A549 (cell line): ENCODE measurements around the gene TRPM4. TPM values are rescaled to one million over a fixed set of nuclear protein-coding genes. Genes with fewer than 3 reads are reported as not detected.

ENCODE experiments used
- ATAC-seq, 2 experiments: fragments of 200-7000 bp in 1 of 2; fragments of >200 bp in 1 of 2; cut with Nextera tagmentation in 1 of 2; cut with Tn5 transposase in 1 of 2; 3 replicates each; pipeline versions ENCODE4 v1.8.0 to v1.9.1; 2018 to 2020; ENCODE audit warnings: mild to moderate bottlenecking in 1 of 2, moderate library complexity in 1 of 2
- CTCF ChIA-PET: fragments of 300-600 bp; sonication (Branson Sonifier 250); formaldehyde crosslinking; extraction: SDS; loops from one replicate; lab custom pipeline; 2021; ENCODE audit warnings: antibody characterized with exemption, inconsistent platforms; lab: Yijun Ruan, JAX
- POLR2A ChIA-PET: fragments of 350-600 bp; formaldehyde crosslinking; extraction: SDS; loops from one replicate; lab custom pipeline; 2021; ENCODE audit warnings: antibody characterized with exemption, inconsistent platforms; lab: Yijun Ruan, JAX
- DNase-seq, 2 experiments: peaks; one replicate each; pipeline versions ENCODE4 v3.0.0 to v3.0.0-alpha.2; 2011 to 2016; ENCODE audit warnings: low read depth in 1 of 2, low spot score in 1 of 2
- FAIRE-seq: peaks from 2 replicates; lab custom pipeline; 2011; peaks lifted over from hg19 to GRCh38; lab: Jason Lieb, UNC
- H3K27ac ChIP-seq, 2 experiments: fragments of >200 bp; sonication (Bioruptor Twin); formaldehyde crosslinking; 3 replicates each; pipeline ENCODE4 v1.5.1; 2016 to 2017
- H3K4me1 ChIP-seq: fragments of >200 bp; sonication (Bioruptor Twin); formaldehyde crosslinking; 3 replicates; pipeline ENCODE4 v1.6.1; 2016
- H3K4me2 ChIP-seq: fragments of >200 bp; sonication (Bioruptor Twin); formaldehyde crosslinking; 3 replicates; pipeline ENCODE4 v1.6.1; 2016
- H3K4me3 ChIP-seq: fragments of >200 bp; sonication (Bioruptor Twin); formaldehyde crosslinking; 3 replicates; pipeline ENCODE4 v1.5.1; 2016
- H3K9me3 ChIP-seq: fragments of >200 bp; sonication (Bioruptor Twin); formaldehyde crosslinking; 3 replicates; pipeline ENCODE4 v1.6.1; 2016
- BCL3 ChIP-seq: fragments of >200 bp; sonication (Bioruptor Twin); formaldehyde crosslinking; IDR thresholded peaks from 3 replicates; pipeline ENCODE4 v1.6.1; 2016
- CBX8 ChIP-seq: fragments of 200-600 bp; sonication (generic); IDR thresholded peaks from 2 replicates; pipeline ENCODE4 v1.6.1; 2016
- CEBPB ChIP-seq, 2 experiments: fragments of >200 bp in 1 of 2; sonication (Bioruptor Twin) in 1 of 2; formaldehyde crosslinking in 1 of 2; IDR thresholded peaks; 2 replicates each; pipeline ENCODE4 v1.6.1; 2012 to 2016
- CHD4 ChIP-seq: fragments of 200-600 bp; sonication (generic); IDR thresholded peaks from 2 replicates; pipeline ENCODE4 v1.6.1; 2016; ENCODE audit warnings: antibody characterized with exemption, mild to moderate bottlenecking, borderline replicate concordance
- EHMT2 ChIP-seq: fragments of 200-600 bp; sonication (generic); IDR thresholded peaks from 2 replicates; pipeline ENCODE4 v1.6.1; 2016; ENCODE audit warnings: antibody characterized with exemption, low read depth, mild to moderate bottlenecking, moderate library complexity
- EP300 ChIP-seq, 2 experiments: fragments of >200 bp; sonication (Bioruptor Twin); formaldehyde crosslinking; IDR thresholded peaks; 2 replicates in 1 of 2; 3 replicates in 1 of 2; pipeline ENCODE4 v1.6.1; 2016 to 2017
- ESRRA ChIP-seq: fragments of 150-350 bp; IDR thresholded peaks from 2 replicates; pipeline ENCODE4 v1.6.1; 2014; ENCODE audit warnings: mild to moderate bottlenecking, low read length, borderline replicate concordance
- FOSL2 ChIP-seq, 2 experiments: fragments of 450-650 bp in 1 of 2; fragments of >200 bp in 1 of 2; sonication (Bioruptor Twin) in 1 of 2; formaldehyde crosslinking; IDR thresholded peaks; 2 replicates each; pipeline versions ENCODE4 v1.5.0 to v1.6.1; 2016 to 2020; ENCODE audit warnings: mild to moderate bottlenecking in 1 of 2, moderate library complexity in 1 of 2
- GATA3 ChIP-seq: IDR thresholded peaks from 2 replicates; pipeline ENCODE4 v1.6.1; 2012; ENCODE audit warnings: borderline replicate concordance
- HEYL ChIP-seq: fragments of 250-450 bp; sonication (Bioruptor Pico); IDR thresholded peaks from 2 replicates; pipeline ENCODE4 v1.8.0; 2021; ENCODE audit warnings: mild to moderate bottlenecking, moderate library complexity
- KDM5A ChIP-seq: fragments of 200-600 bp; sonication (generic); IDR thresholded peaks from 2 replicates; pipeline ENCODE4 v1.6.1; 2016; ENCODE audit warnings: antibody characterized with exemption, mild to moderate bottlenecking
- MAFK ChIP-seq: fragments of 450-650 bp; IDR thresholded peaks from 2 replicates; pipeline ENCODE4 v1.6.1; 2014; ENCODE audit not compliant: partially characterized antibody
- MAX ChIP-seq: IDR thresholded peaks from 2 replicates; pipeline ENCODE4 v1.6.1; 2012
- MAZ ChIP-seq: fragments of 150-350 bp; IDR thresholded peaks from 2 replicates; pipeline ENCODE4 v1.6.1; 2014; ENCODE audit warnings: antibody characterized with exemption, low read depth, low read length, borderline replicate concordance
- NFE2L2 ChIP-seq: fragments of 150-350 bp; conservative IDR thresholded peaks from 2 replicates; pipeline ENCODE4 v1.6.1; 2014; ENCODE audit warnings: low read length
- NR3C1 ChIP-seq: fragments of >200 bp; sonication (Bioruptor Twin); formaldehyde crosslinking; IDR thresholded peaks from 3 replicates; pipeline ENCODE4 v1.6.1; 2017
- POLR2A ChIP-seq: IDR thresholded peaks from 2 replicates; pipeline ENCODE4 v1.6.1; 2012; ENCODE audit warnings: mild to moderate bottlenecking, low read length
- RAD21 ChIP-seq, 2 experiments: fragments of >200 bp in 1 of 2; sonication (Bioruptor Twin) in 1 of 2; formaldehyde crosslinking in 1 of 2; IDR thresholded peaks in 1 of 2; conservative IDR thresholded peaks in 1 of 2; 2 replicates in 1 of 2; 3 replicates in 1 of 2; pipeline ENCODE4 v1.6.1; 2012 to 2018; ENCODE audit warnings: inconsistent platforms in 1 of 2
- RFX5 ChIP-seq: fragments of 450-650 bp; IDR thresholded peaks from 2 replicates; pipeline ENCODE4 v1.7.1; 2014; ENCODE audit warnings: antibody characterized with exemption, mild to moderate bottlenecking, moderate library complexity
- SMC3 ChIP-seq: fragments of >200 bp; sonication (Bioruptor Twin); formaldehyde crosslinking; IDR thresholded peaks from 3 replicates; pipeline ENCODE4 v1.6.1; 2018; ENCODE audit warnings: inconsistent platforms
- SREBF2 ChIP-seq: fragments of 450-650 bp; IDR thresholded peaks from 2 replicates; pipeline ENCODE4 v1.6.1; 2014; ENCODE audit warnings: mild to moderate bottlenecking, moderate library complexity
- TP53 ChIP-seq: fragments of 250-450 bp; sonication (Bioruptor Pico); IDR thresholded peaks from 2 replicates; pipeline ENCODE4 v1.5.0; 2021; ENCODE audit warnings: mild to moderate bottlenecking, moderate library complexity
- ZC3H11A ChIP-seq: fragments of 450-650 bp; IDR thresholded peaks from 2 replicates; pipeline ENCODE4 v1.6.1; 2014; ENCODE audit warnings: antibody characterized with exemption, mild to moderate bottlenecking
- ZNF302 ChIP-seq: fragments of 250-450 bp; sonication (Bioruptor Pico); IDR thresholded peaks from 2 replicates; pipeline ENCODE4 v1.9.0; 2021; ENCODE audit warnings: inconsistent platforms, mild to moderate bottlenecking, moderate library complexity
- WGBS: methylation state at CpG from one replicate; pipeline ENCODE4 v1.1.6; 2017; ENCODE audit errors: missing lambda C conversion rate; 5-methylcytosine and 5-hydroxymethylcytosine counted together
- polyA plus RNA-seq, 4 experiments: library from polyadenylated mRNA; depleted of rRNA in 3 of 4; stranded (reverse); fragments of >200 nt; fragmentation: RNase III in 1 of 4; extraction: RNeasy Plus Mini Kit Qiagen cat#74134 plus additional on column Dnase treatment in 1 of 4; gene quantifications; 2 replicates in 3 of 4; 3 replicates in 1 of 4; pipeline ENCODE4 v1.2.3, GENCODE V29; 2011 to 2017
- TF ChIP-seq, protein P1 (sequence below): fragments of 250-450 bp; sonication (Bioruptor Pico); IDR thresholded peaks from 2 replicates; pipeline ENCODE4 v1.5.0; 2021; ENCODE audit warnings: mild to moderate bottlenecking, moderate library complexity, borderline replicate concordance
- TF ChIP-seq, protein P2 (sequence below): fragments of 150-350 bp; IDR thresholded peaks from 2 replicates; pipeline ENCODE4 v1.6.1; 2014; ENCODE audit warnings: low read depth, mild to moderate bottlenecking, low read length

The TRPM4 gene
- polyA plus RNA-seq, 2 of the 4 experiments (the other 2 are of a cell fraction), result 4.7 to 9.1 TPM

GRCh38 chr19:49231804-49232203, 74.2 kb downstream of the TRPM4 start:
- H3K4me1 ChIP-seq, result no peaks in the 10 kb centered on the region
- H3K27ac ChIP-seq, result no peak overlapping the region
- no peak overlapping the region for H3K4me2 ChIP-seq
- 51% methylated on average over 9 of the region's 9 CpGs for WGBS
- TF ChIP-seq POLR2A, result no peak
- no peak for TF ChIP-seq MAX
- no peak for TF ChIP-seq FOSL2 (IDR thresholded peaks at IDR 0.05)
- TF ChIP-seq FOSL2 (CRISPR knock-in tag; IDR thresholded peaks at IDR 0.05), result no peak
- TF ChIP-seq NR3C1, result no peak
- TF ChIP-seq, protein P1, sequence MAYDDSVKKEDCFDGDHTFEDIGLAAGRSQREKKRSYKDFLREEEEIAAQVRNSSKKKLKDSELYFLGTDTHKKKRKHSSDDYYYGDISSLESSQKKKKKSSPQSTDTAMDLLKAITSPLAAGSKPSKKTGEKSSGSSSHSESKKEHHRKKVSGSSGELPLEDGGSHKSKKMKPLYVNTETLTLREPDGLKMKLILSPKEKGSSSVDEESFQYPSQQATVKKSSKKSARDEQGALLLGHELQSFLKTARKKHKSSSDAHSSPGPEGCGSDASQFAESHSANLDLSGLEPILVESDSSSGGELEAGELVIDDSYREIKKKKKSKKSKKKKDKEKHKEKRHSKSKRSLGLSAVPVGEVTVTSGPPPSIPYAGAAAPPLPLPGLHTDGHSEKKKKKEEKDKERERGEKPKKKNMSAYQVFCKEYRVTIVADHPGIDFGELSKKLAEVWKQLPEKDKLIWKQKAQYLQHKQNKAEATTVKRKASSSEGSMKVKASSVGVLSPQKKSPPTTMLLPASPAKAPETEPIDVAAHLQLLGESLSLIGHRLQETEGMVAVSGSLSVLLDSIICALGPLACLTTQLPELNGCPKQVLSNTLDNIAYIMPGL (CRISPR knock-in tag), result no peak
- TF ChIP-seq TP53, result no peak
- no peak for TF ChIP-seq CEBPB (IDR thresholded peaks at IDR 0.05)
- TF ChIP-seq SREBF2, result no peak
- no peak for TF ChIP-seq BCL3
- no peak for TF ChIP-seq EP300 (IDR thresholded peaks at IDR 0.05)
- TF ChIP-seq EHMT2, result no peak
- no peak for TF ChIP-seq SMC3
- TF ChIP-seq CBX8, result no peak
- TF ChIP-seq, protein P2, sequence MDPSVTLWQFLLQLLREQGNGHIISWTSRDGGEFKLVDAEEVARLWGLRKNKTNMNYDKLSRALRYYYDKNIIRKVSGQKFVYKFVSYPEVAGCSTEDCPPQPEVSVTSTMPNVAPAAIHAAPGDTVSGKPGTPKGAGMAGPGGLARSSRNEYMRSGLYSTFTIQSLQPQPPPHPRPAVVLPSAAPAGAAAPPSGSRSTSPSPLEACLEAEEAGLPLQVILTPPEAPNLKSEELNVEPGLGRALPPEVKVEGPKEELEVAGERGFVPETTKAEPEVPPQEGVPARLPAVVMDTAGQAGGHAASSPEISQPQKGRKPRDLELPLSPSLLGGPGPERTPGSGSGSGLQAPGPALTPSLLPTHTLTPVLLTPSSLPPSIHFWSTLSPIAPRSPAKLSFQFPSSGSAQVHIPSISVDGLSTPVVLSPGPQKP, result no peak
- no peak for TF ChIP-seq MAZ
- CTCF ChIA-PET, result interaction anchor here (0.9 to 1.7 kb wide), 7 partner anchors 8 to 70 kb away, joined by 3 to 6 read pairs (median 3); no protein-coding TSS in a partner anchor
- H3K4me3 ChIP-seq, result no peak overlapping the region
- FAIRE-seq (no peak), ATAC-seq (no peak), DNase-seq (no peak)
- POLR2A ChIA-PET, result no interaction called here
- H3K9me3 ChIP-seq, result no peaks in the 10 kb centered on the region

DNA sequence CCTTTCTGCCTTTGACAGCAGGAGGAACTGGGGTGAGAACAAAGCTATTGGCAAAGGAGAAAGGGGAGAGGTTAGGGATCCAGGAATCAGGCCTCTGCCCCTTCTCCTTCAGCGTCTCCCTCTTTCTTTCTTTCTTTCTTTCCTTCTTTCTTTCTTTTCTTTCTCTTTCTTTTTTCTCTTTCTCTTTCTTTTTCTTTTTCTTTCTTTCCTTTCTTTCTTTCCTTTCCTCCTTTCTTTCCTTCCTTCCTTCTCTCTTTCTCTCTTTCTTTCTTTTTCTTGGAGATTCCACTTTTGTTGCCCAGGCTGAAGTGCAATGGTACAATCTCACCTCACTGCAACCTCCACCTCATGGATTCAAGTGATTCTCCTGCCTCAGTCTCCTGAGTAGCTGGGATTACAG, 75.6 kb downstream of the TRPM4 start:
- no peak overlapping the region for H3K4me3 ChIP-seq
- FAIRE-seq (no peak), ATAC-seq (no peak), DNase-seq (no peak)
- H3K4me2 ChIP-seq, result no peak overlapping the region
- 85% methylated on average over 1 of the region's 1 CpG for WGBS
- no peaks in the 10 kb centered on the region for H3K9me3 ChIP-seq
- POLR2A ChIA-PET, result no interaction called here
- CTCF ChIA-PET, result interaction anchor here (0.6 to 1.7 kb wide), 4 partner anchors 14 to 1391 kb away, joined by 3 to 4 read pairs (median 3); no protein-coding TSS in a partner anchor
- no peaks in the 10 kb centered on the region for H3K4me1 ChIP-seq
- no peak for TF ChIP-seq MAFK
- TF ChIP-seq ESRRA, result no peak
- TF ChIP-seq NFE2L2, result no peak
- TF ChIP-seq ZNF302 (CRISPR knock-in tag), result no peak
- no peak for TF ChIP-seq SREBF2
- no peak for TF ChIP-seq HEYL (CRISPR knock-in tag)
- TF ChIP-seq, protein P1 (CRISPR knock-in tag), result no peak
- no peak for TF ChIP-seq GATA3
- no peak for TF ChIP-seq RAD21 (conservative IDR thresholded peaks at IDR 0.05 in 1 of 2, IDR thresholded peaks at IDR 0.05 in 1 of 2)
- TF ChIP-seq CHD4, result no peak
- TF ChIP-seq ZC3H11A, result no peak
- TF ChIP-seq RFX5, result no peak
- no peak for TF ChIP-seq KDM5A
- no peak for TF ChIP-seq POLR2A
- H3K27ac ChIP-seq, result no peak overlapping the region
